ENCODE results near the gene FAM117B.
"Not testable (repeated sequence)": the region's sequence is repeated elsewhere in the genome, so short reads cannot be mapped to it uniquely, and the experiment has no call there.

FAM117B gene

GRCh38 chr2:202703091-202703490 lies 68.3 kb downstream of the FAM117B start:
- H3K79me2 ChIP-seq (ENCODE audit: insufficient read depth, low read length): peaks cover 16% of the 10 kb centered on the region
- H2AFZ ChIP-seq (ENCODE audit: low read depth, low read length): no peak overlapping the region
- ATAC-seq (ENCODE audit: insufficient read depth, low read depth) (no peak), DNase-seq (no peak)
- no peak overlapping the region for H3K27ac ChIP-seq (ENCODE audit: low read length)
- H3K4me1 ChIP-seq (ENCODE audit: insufficient read depth, low read length): no peaks in the 10 kb centered on the region
- no peak overlapping the region for H3K4me3 ChIP-seq (ENCODE audit: low read depth in 1 of 2, low read length in 2 of 2)
- no peaks in the 10 kb centered on the region for H3K9me3 ChIP-seq (ENCODE audit: insufficient read depth, low read length, severe bottlenecking)
- no peak for TF ChIP-seq EZH2 (IDR thresholded peaks at IDR 0.05; ENCODE audit: borderline replicate concordance, low read depth, low read length, severe bottlenecking)
- TF ChIP-seq CTCF (IDR thresholded peaks at IDR 0.05; ENCODE audit: borderline replicate concordance, extremely low read depth, low read length, poor library complexity, severe bottlenecking): no peak
- H4K20me1 ChIP-seq (ENCODE audit: insufficient read depth, low read length): peaks cover 3% of the 10 kb centered on the region; the same call in 1 of the 2 replicates
- H3K36me3 ChIP-seq (ENCODE audit: insufficient read depth, low read length): peaks cover 13% of the 10 kb centered on the region
- no peak overlapping the region for H3K9ac ChIP-seq (ENCODE audit: low read depth, low read length)
- no peak overlapping the region for H3K4me2 ChIP-seq (ENCODE audit: insufficient read depth, low read length)
- H3K27me3 ChIP-seq (ENCODE audit: insufficient read depth, low read length, poor library complexity): no peaks in the 10 kb centered on the region

- ATAC-seq (ENCODE audit: insufficient read depth, low read depth) (no peak), DNase-seq (no peak)
- Histone ChIP-seq H3K4me2 (ENCODE audit: insufficient read depth, low read length) (no peak overlapping the region), H3K4me3 (ENCODE audit: low read depth in 1 of 2, low read length in 2 of 2) (no peak overlapping the region), H3K4me1 (ENCODE audit: insufficient read depth, low read length) (no peaks in the 10 kb centered on the region), H3K36me3 (ENCODE audit: insufficient read depth, low read length) (peaks cover 6% of the 10 kb centered on the region; the same call in 1 of the 2 replicates), H3K9me3 (ENCODE audit: insufficient read depth, low read length, severe bottlenecking) (no peaks in the 10 kb centered on the region), H3K27ac (ENCODE audit: low read length) (no peak overlapping the region), H3K9ac (ENCODE audit: low read depth, low read length) (no peak overlapping the region), H3K27me3 (ENCODE audit: insufficient read depth, low read length, poor library complexity) (no peaks in the 10 kb centered on the region), H4K20me1 (ENCODE audit: insufficient read depth, low read length) (peaks cover 3% of the 10 kb centered on the region; the same call in 1 of the 2 replicates), H2AFZ (ENCODE audit: low read depth, low read length) (no peak overlapping the region), H3K79me2 (ENCODE audit: insufficient read depth, low read length) (peaks cover 20% of the 10 kb centered on the region)
- no peak for TF ChIP-seq CTCF (IDR thresholded peaks at IDR 0.05; ENCODE audit: borderline replicate concordance, extremely low read depth, low read length, poor library complexity, severe bottlenecking)
- TF ChIP-seq EZH2 (IDR thresholded peaks at IDR 0.05; ENCODE audit: borderline replicate concordance, low read depth, low read length, severe bottlenecking): no peak
These were observed 69.5 kb downstream of the FAM117B start for GRCh38 chr2:202704248-202704647.

GRCh38 chr2:202705446-202706020 lies 70.8 kb downstream of the FAM117B start:
- H3K9ac ChIP-seq (ENCODE audit: low read depth, low read length): no peak overlapping the region
- H3K79me2 ChIP-seq (ENCODE audit: insufficient read depth, low read length): peaks cover 20% of the 10 kb centered on the region
- H2AFZ ChIP-seq (ENCODE audit: low read depth, low read length): no peak overlapping the region
- peaks cover 3% of the 10 kb centered on the region; the same call in 1 of the 2 replicates for H4K20me1 ChIP-seq (ENCODE audit: insufficient read depth, low read length)
- no peaks in the 10 kb centered on the region for H3K36me3 ChIP-seq (ENCODE audit: insufficient read depth, low read length)
- ATAC-seq (ENCODE audit: insufficient read depth, low read depth) (no peak), DNase-seq (no peak)
- H3K27me3 ChIP-seq (ENCODE audit: insufficient read depth, low read length, poor library complexity): no peaks in the 10 kb centered on the region
- no peaks in the 10 kb centered on the region for H3K9me3 ChIP-seq (ENCODE audit: insufficient read depth, low read length, severe bottlenecking)
- no peaks in the 10 kb centered on the region for H3K4me1 ChIP-seq (ENCODE audit: insufficient read depth, low read length)
- TF ChIP-seq CTCF (IDR thresholded peaks at IDR 0.05; ENCODE audit: borderline replicate concordance, extremely low read depth, low read length, poor library complexity, severe bottlenecking) (no peak), EZH2 (IDR thresholded peaks at IDR 0.05; ENCODE audit: borderline replicate concordance, low read depth, low read length, severe bottlenecking) (no peak)
- no peak overlapping the region for H3K4me3 ChIP-seq (ENCODE audit: low read depth in 1 of 2, low read length in 2 of 2)
- no peak overlapping the region for H3K4me2 ChIP-seq (ENCODE audit: insufficient read depth, low read length)
- H3K27ac ChIP-seq (ENCODE audit: low read length): no peak overlapping the region

GRCh38 chr2:202714971-202715935 lies 80.5 kb downstream of the FAM117B start:
- not testable (repeated sequence) for H3K4me3 ChIP-seq (ENCODE audit: low read depth in 1 of 2, low read length in 2 of 2); H3K27ac ChIP-seq (ENCODE audit: low read length); DNase-seq; H2AFZ ChIP-seq (ENCODE audit: low read depth, low read length); H3K9me3 ChIP-seq (ENCODE audit: insufficient read depth, low read length, severe bottlenecking); H3K9ac ChIP-seq (ENCODE audit: low read depth, low read length); H3K27me3 ChIP-seq (ENCODE audit: insufficient read depth, low read length, poor library complexity); ATAC-seq (ENCODE audit: insufficient read depth, low read depth); H4K20me1 ChIP-seq (ENCODE audit: insufficient read depth, low read length); H3K4me1 ChIP-seq (ENCODE audit: insufficient read depth, low read length); H3K36me3 ChIP-seq (ENCODE audit: insufficient read depth, low read length); H3K4me2 ChIP-seq (ENCODE audit: insufficient read depth, low read length)
- H3K79me2 ChIP-seq (ENCODE audit: insufficient read depth, low read length): peaks cover 44% of the 10 kb centered on the region
